KMS-11 (cell line): ENCODE data around the gene ZBTB17.
"Not testable (repeated sequence)": the region's sequence is repeated elsewhere in the genome, so short reads cannot be mapped to it uniquely, and the experiment has no call there.

Experiments
- H2AFZ ChIP-seq: fragments of 200-600 bp; sonication (generic); 2 replicates; pipeline ENCODE4 v1.6.1; 2016; ENCODE audit warnings: antibody characterized with exemption, mixed run types, low read depth
- H3K27ac ChIP-seq: fragments of 200-600 bp; sonication (generic); 2 replicates; pipeline ENCODE4 v1.6.1; 2016; ENCODE audit warnings: mild to moderate bottlenecking, mixed run types
- H3K27me3 ChIP-seq: fragments of 200-600 bp; sonication (generic); 2 replicates; pipeline ENCODE4 v1.6.1; 2017; ENCODE audit warnings: mild to moderate bottlenecking, low read depth, mixed run types, moderate library complexity; ENCODE audit not compliant: insufficient read depth
- H3K36me3 ChIP-seq: fragments of 200-600 bp; sonication (generic); 2 replicates; pipeline ENCODE4 v1.6.1; 2017; ENCODE audit warnings: mild to moderate bottlenecking, mixed run types; ENCODE audit not compliant: insufficient read depth
- H3K4me1 ChIP-seq: fragments of 200-600 bp; sonication (generic); 2 replicates; pipeline ENCODE4 v1.6.1; 2016; ENCODE audit warnings: mild to moderate bottlenecking, low read depth, mixed run types; ENCODE audit not compliant: poor library complexity, severe bottlenecking
- H3K4me2 ChIP-seq: fragments of 200-600 bp; sonication (generic); 2 replicates; pipeline ENCODE4 v1.7.0; 2016; ENCODE audit warnings: mild to moderate bottlenecking, mixed run types
- H3K4me3 ChIP-seq: fragments of 200-600 bp; sonication (generic); IDR thresholded peaks from 2 replicates; pipeline ENCODE4 v1.6.1; 2017; ENCODE audit warnings: low read depth, low read length, mixed read lengths; ENCODE audit not compliant: insufficient read depth
- H3K79me2 ChIP-seq: fragments of 200-600 bp; sonication (generic); 2 replicates; pipeline ENCODE4 v1.6.1; 2016; ENCODE audit warnings: low read depth, mixed run types; ENCODE audit not compliant: insufficient read depth
- H3K9ac ChIP-seq: fragments of 200-600 bp; sonication (generic); 2 replicates; pipeline ENCODE4 v1.6.1; 2016; ENCODE audit warnings: mild to moderate bottlenecking, mixed run types
- H4K20me1 ChIP-seq: fragments of 200-600 bp; sonication (generic); 2 replicates; pipeline ENCODE4 v1.6.1; 2016; ENCODE audit warnings: mild to moderate bottlenecking, mixed run types; ENCODE audit not compliant: insufficient read depth
- TF ChIP-seq, protein P1 (sequence below): fragments of 200-600 bp; sonication (generic); conservative IDR thresholded peaks from 2 replicates; pipeline ENCODE4 v1.6.1; 2017; ENCODE audit warnings: low read depth, mild to moderate bottlenecking, antibody characterized with exemption, low read length, moderate library complexity, mixed read lengths

The ZBTB17 gene

GRCh38 chr1:15918962-15919715, 56.8 kb downstream of the ZBTB17 start:
- Histone ChIP-seq H3K4me1 (no peaks in the 10 kb centered on the region), H3K79me2 (peaks cover 38% of the 10 kb centered on the region; the same call in 1 of the 2 replicates), H3K4me3 (no peak overlapping the region), H2AFZ (no peak overlapping the region), H4K20me1 (no peaks in the 10 kb centered on the region), H3K27me3 (no peaks in the 10 kb centered on the region), H3K4me2 (no peak overlapping the region), H3K36me3 (peaks cover 15% of the 10 kb centered on the region; the same call in 1 of the 2 replicates), H3K9ac (no peak overlapping the region), H3K27ac (no peak overlapping the region)
- TF ChIP-seq, protein P1, sequence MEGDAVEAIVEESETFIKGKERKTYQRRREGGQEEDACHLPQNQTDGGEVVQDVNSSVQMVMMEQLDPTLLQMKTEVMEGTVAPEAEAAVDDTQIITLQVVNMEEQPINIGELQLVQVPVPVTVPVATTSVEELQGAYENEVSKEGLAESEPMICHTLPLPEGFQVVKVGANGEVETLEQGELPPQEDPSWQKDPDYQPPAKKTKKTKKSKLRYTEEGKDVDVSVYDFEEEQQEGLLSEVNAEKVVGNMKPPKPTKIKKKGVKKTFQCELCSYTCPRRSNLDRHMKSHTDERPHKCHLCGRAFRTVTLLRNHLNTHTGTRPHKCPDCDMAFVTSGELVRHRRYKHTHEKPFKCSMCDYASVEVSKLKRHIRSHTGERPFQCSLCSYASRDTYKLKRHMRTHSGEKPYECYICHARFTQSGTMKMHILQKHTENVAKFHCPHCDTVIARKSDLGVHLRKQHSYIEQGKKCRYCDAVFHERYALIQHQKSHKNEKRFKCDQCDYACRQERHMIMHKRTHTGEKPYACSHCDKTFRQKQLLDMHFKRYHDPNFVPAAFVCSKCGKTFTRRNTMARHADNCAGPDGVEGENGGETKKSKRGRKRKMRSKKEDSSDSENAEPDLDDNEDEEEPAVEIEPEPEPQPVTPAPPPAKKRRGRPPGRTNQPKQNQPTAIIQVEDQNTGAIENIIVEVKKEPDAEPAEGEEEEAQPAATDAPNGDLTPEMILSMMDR, result no peak

GRCh38 chr1:15916916-15917315, 59.0 kb downstream of the ZBTB17 start:
- H3K36me3 ChIP-seq, result peaks cover 11% of the 10 kb centered on the region; the same call in 1 of the 2 replicates
- no peaks in the 10 kb centered on the region for H3K4me1 ChIP-seq
- TF ChIP-seq, protein P1, result no peak
- H3K27ac ChIP-seq, result no peak overlapping the region
- no peaks in the 10 kb centered on the region for H3K27me3 ChIP-seq
- H3K4me3 ChIP-seq, result no peak overlapping the region
- no peaks in the 10 kb centered on the region for H4K20me1 ChIP-seq
- no peak overlapping the region for H2AFZ ChIP-seq
- no peak overlapping the region for H3K9ac ChIP-seq
- peaks cover 58% of the 10 kb centered on the region; the same call in 1 of the 2 replicates for H3K79me2 ChIP-seq
- H3K4me2 ChIP-seq, result no peak overlapping the region

- TF ChIP-seq, protein P1, result no peak
- Histone ChIP-seq H3K4me2 (no peak overlapping the region), H3K4me1 (no peaks in the 10 kb centered on the region), H2AFZ (no peak overlapping the region), H3K4me3 (no peak overlapping the region), H3K9ac (no peak overlapping the region), H3K36me3 (peaks cover 13% of the 10 kb centered on the region; the same call in 1 of the 2 replicates), H3K27me3 (no peaks in the 10 kb centered on the region), H3K27ac (no peak overlapping the region), H4K20me1 (no peaks in the 10 kb centered on the region), H3K79me2 (peaks cover 59% of the 10 kb centered on the region; the same call in 1 of the 2 replicates)
Observed at GRCh38 chr1:15916417-15916816, 59.5 kb downstream of the ZBTB17 start.

DNA sequence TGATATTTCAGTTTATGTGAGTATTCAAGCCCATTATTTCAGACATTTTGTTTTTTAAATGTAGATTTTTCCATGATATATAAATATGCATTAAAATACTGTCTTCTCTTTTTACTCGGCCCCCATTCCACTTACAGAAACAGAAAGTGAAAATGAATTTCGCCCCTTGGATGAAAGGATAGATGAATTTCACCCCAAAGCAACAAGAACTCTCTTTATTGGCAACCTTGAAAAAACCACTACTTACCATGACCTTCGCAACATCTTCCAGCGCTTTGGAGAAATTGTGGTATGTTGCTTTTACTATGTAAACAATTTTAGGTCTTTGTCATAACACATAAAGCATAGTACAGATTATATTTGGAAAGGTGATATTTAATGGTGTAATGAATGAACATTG, 59.9 kb downstream of the ZBTB17 start:
- Histone ChIP-seq H3K36me3 (peaks cover 14% of the 10 kb centered on the region; the same call in 1 of the 2 replicates), H3K4me2 (no peak overlapping the region), H3K4me3 (no peak overlapping the region), H3K27me3 (no peaks in the 10 kb centered on the region), H3K4me1 (no peaks in the 10 kb centered on the region), H3K9ac (no peak overlapping the region), H3K79me2 (peaks cover 64% of the 10 kb centered on the region; the same call in 1 of the 2 replicates), H2AFZ (no peak overlapping the region), H3K27ac (no peak overlapping the region), H4K20me1 (no peaks in the 10 kb centered on the region)
- TF ChIP-seq, protein P1, result no peak

GRCh38 chr1:15913607-15914006, 62.3 kb downstream of the ZBTB17 start:
- H3K27ac ChIP-seq, H3K4me2 ChIP-seq, H3K27me3 ChIP-seq, H2AFZ ChIP-seq, H4K20me1 ChIP-seq, H3K4me3 ChIP-seq, H3K9ac ChIP-seq, H3K4me1 ChIP-seq: not testable (repeated sequence)
- Histone ChIP-seq H3K36me3 (peaks cover 20% of the 10 kb centered on the region; the same call in 1 of the 2 replicates), H3K79me2 (peaks cover 78% of the 10 kb centered on the region)
